HepG2 (cell line): ENCODE measurements around the gene GPC3. TPM values are rescaled to one million over a fixed set of nuclear protein-coding genes. Genes with fewer than 3 reads are reported as not detected.

ENCODE experiments used
- ATAC-seq: fragments of 200-7000 bp; cut with Tn5 transposase; 3 replicates; pipeline ENCODE4 v1.9.1; 2020; ENCODE audit warnings: mild to moderate bottlenecking, moderate library complexity
- BruUV-seq: library from RNA; stranded (reverse); fragments of 400-500 nt; replicated peaks from 2 replicates; lab custom pipeline; 2021; lab: Mats Ljungman, UMichigan
- CTCF ChIA-PET: fragments of 300-600 bp; formaldehyde crosslinking; extraction: SDS; loops from one replicate; lab custom pipeline; 2021; ENCODE audit warnings: low total read pairs, inconsistent platforms, low intra/inter-chr PET ratio; lab: Yijun Ruan, JAX
- POLR2A ChIA-PET: fragments of 350-600 bp; sonication (Branson Sonifier 250); formaldehyde crosslinking; loops from one replicate; lab custom pipeline; 2020; ENCODE audit warnings: antibody characterized with exemption, inconsistent platforms; lab: Yijun Ruan, JAX
- DNase-seq: peaks from one replicate; pipeline ENCODE4 v3.0.0-alpha.2; 2015; ENCODE audit warnings: low spot score
- FAIRE-seq: peaks from 3 replicates; lab custom pipeline; 2011; peaks lifted over from hg19 to GRCh38; lab: Jason Lieb, UNC
- H2AFZ ChIP-seq: one replicate; pipeline ENCODE4 v1.6.1; 2011; ENCODE audit warnings: low read length, inconsistent platforms
- H3K27ac ChIP-seq: fragments of 300-600 bp; 3 replicates; pipeline ENCODE4 v1.8.0; 2011; ENCODE audit warnings: mixed run types, mild to moderate bottlenecking, mixed read lengths, low read length, inconsistent platforms; ENCODE audit not compliant: insufficient read depth; ENCODE audit errors: extremely low read length
- H3K27me3 ChIP-seq, 2 experiments: fragments of 200-600 bp in 1 of 2; 2 replicates in 1 of 2; 3 replicates in 1 of 2; pipeline versions ENCODE4 v1.6.0 to v1.8.0; 2011; ENCODE audit warnings: low read length in 2 of 2, mild to moderate bottlenecking in 2 of 2, moderate library complexity in 2 of 2, inconsistent platforms in 1 of 2; ENCODE audit not compliant: insufficient read depth in 2 of 2, control insufficient read depth in 1 of 2
- H3K36me3 ChIP-seq, 2 experiments: fragments of 200-600 bp in 1 of 2; replicated peaks in 1 of 2; 2 replicates in 1 of 2; 3 replicates in 1 of 2; pipeline versions ENCODE4 v1.5.1 to v1.8.0; 2011; ENCODE audit warnings: low read length in 2 of 2, inconsistent platforms in 1 of 2; ENCODE audit not compliant: insufficient read depth in 2 of 2, control insufficient read depth in 1 of 2
- H3K4me1 ChIP-seq: 2 replicates; pipeline ENCODE4 v1.5.1; 2012; ENCODE audit warnings: low read length, inconsistent platforms; ENCODE audit not compliant: insufficient read depth
- H3K4me2 ChIP-seq: 2 replicates; pipeline ENCODE4 v1.6.0; 2011; ENCODE audit warnings: low read depth, low read length, inconsistent platforms
- H3K4me3 ChIP-seq, 3 experiments: fragments of 200-600 bp in 1 of 3; sonication (generic), shearing (Covaris generic) in 1 of 3; replicated peaks in 1 of 3; 2 replicates each; pipeline ENCODE4 v1.5.1; 2011 to 2016; ENCODE audit warnings: low read length in 3 of 3, inconsistent platforms in 2 of 3, low read depth in 2 of 3, mild to moderate bottlenecking in 2 of 3, control low read depth in 1 of 3, mixed read lengths in 1 of 3; ENCODE audit not compliant: insufficient read depth in 1 of 3
- H3K79me2 ChIP-seq: one replicate; pipeline ENCODE4 v1.6.1; 2011; ENCODE audit warnings: low read length, inconsistent platforms; ENCODE audit not compliant: insufficient read depth
- H3K9ac ChIP-seq: 2 replicates; pipeline ENCODE4 v1.6.0; 2011; ENCODE audit warnings: mild to moderate bottlenecking, low read depth, low read length, inconsistent platforms; ENCODE audit not compliant: insufficient read depth
- H3K9me3 ChIP-seq: 2 replicates; pipeline ENCODE4 v1.5.1; 2012; ENCODE audit warnings: mild to moderate bottlenecking, low read length
- H4K20me1 ChIP-seq: 2 replicates; pipeline ENCODE4 v1.6.0; 2011; ENCODE audit warnings: inconsistent platforms, mild to moderate bottlenecking, low read length, moderate library complexity; ENCODE audit not compliant: insufficient read depth
- EHMT2 ChIP-seq: fragments of 200-600 bp; sonication (generic); IDR thresholded peaks from 2 replicates; pipeline ENCODE4 v1.7.0; 2017; ENCODE audit warnings: antibody characterized with exemption, low read depth, low read length, borderline replicate concordance
- MAX ChIP-seq: IDR thresholded peaks from 2 replicates; pipeline ENCODE4 v1.6.1; 2012; ENCODE audit warnings: inconsistent platforms
- POLR2A ChIP-seq, 2 experiments: IDR thresholded peaks; 2 replicates each; pipeline ENCODE4 v1.6.1; 2011; ENCODE audit warnings: low read depth in 2 of 2, low read length in 2 of 2, mild to moderate bottlenecking in 1 of 2, moderate library complexity in 1 of 2; ENCODE audit not compliant: insufficient read depth in 1 of 2
- RBM22 ChIP-seq: fragments of 200-400 bp; formaldehyde crosslinking; optimal IDR thresholded peaks from 2 replicates; pipeline ENCODE3; 2017; ENCODE audit warnings: mild to moderate bottlenecking, low read length, moderate library complexity
- ZNF619 ChIP-seq: sonication (generic); formaldehyde crosslinking; IDR thresholded peaks from 2 replicates; pipeline ENCODE4 v1.4.0; 2020; ENCODE audit warnings: mild to moderate bottlenecking, missing genetic modification reagents
- ZSCAN5A ChIP-seq: sonication (generic); formaldehyde crosslinking; IDR thresholded peaks from 2 replicates; pipeline ENCODE4 v1.8.0; 2022; ENCODE audit warnings: mild to moderate bottlenecking, missing genetic modification reagents, borderline replicate concordance
- WGBS: methylation state at CpG from one replicate; pipeline ENCODE4 v1.1.6; 2017; ENCODE audit warnings: low lambda C conversion rate; 5-methylcytosine and 5-hydroxymethylcytosine counted together
- in situ Hi-C: cut with HindIII; loops from 2 replicates; pipeline ENCODE4 v1.10.0; 2017; ENCODE audit warnings: low pct_unique_long_range_greater_than_20kb; ENCODE audit not compliant: extremely low pct_ligation_motif_present
- intact Hi-C: fragments of 100-400 bp; cut with micrococcal nuclease; formaldehyde crosslinking; loops from one replicate; pipeline ENCODE4 v1.10.0; 2022; ENCODE audit not compliant: unreplicated experiment
- polyA plus RNA-seq, 8 experiments: library from polyadenylated mRNA; depleted of rRNA in 3 of 8; stranded (reverse) in 7 of 8; unstranded in 1 of 8; fragments of >200 nt; fragmentation: Illumina TruSeq in 4 of 8; extraction: Trizol in 4 of 8; gene quantifications; 2 replicates each; pipeline versions ENCODE4 v1.2.1 to v1.2.3, GENCODE V29; 2011 to 2016; ENCODE audit warnings: low read depth in 4 of 8, missing spikeins in 1 of 8, mixed read lengths in 1 of 8; ENCODE audit not compliant: insufficient read depth in 1 of 8
- total RNA-seq, 5 experiments: library from RNA; depleted of rRNA; stranded (reverse); fragments of >200 nt; fragmentation: Illumina TruSeq; extraction: Trizol; gene quantifications; 2 replicates each; pipeline ENCODE4 v1.2.3, GENCODE V29; 2016; ENCODE audit warnings: low read depth in 1 of 5

GPC3 gene
- total and polyA plus RNA-seq, 2 of the 13 experiments (the other 11 are each of a cell fraction or from before 2014, with no cell fraction given), result 1,799 to 3,263 TPM

GRCh38 chrX:133580625-133581024 is 404.8 kb downstream of the GPC3 start (continued):
- TF ChIP-seq EHMT2 (no peak), MAX (no peak), POLR2A (IDR thresholded peaks at IDR 0.05; ENCODE audit: insufficient read depth in 1 of 2, low read depth in 2 of 2, low read length in 2 of 2) (no peak), ZSCAN5A (no peak)

DNA sequence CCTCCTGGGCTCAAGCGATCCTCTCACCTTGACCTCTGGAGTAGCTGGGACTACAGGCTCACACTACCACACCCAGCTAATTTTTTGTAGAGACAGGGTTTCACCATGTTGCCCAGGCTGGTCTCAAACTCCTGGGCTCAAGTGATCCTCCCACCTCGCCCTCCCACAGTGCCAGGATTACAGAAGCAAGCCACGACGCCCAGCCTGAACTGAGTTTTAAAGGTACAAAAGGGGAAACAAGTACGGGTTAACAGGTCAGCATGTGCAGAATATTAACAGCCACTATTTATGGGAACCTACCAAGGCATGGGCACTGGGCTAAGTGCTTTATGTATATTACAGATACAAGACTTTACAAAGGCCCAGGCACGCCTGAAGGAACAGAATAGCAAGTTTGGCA is 405.8 kb downstream of the GPC3 start:
- no peaks in the 10 kb centered on the region for H3K4me1 ChIP-seq
- DNase-seq (no peak), FAIRE-seq (no peak)
- no TSS peak for BruUV-seq
- H3K27ac ChIP-seq, result no peak overlapping the region
- in situ Hi-C loops, result no loop called here
- H3K4me2 ChIP-seq, result no peak overlapping the region
- no peak overlapping the region for H2AFZ ChIP-seq
- no peak overlapping the region for H3K4me3 ChIP-seq
- no peaks in the 10 kb centered on the region for H3K9me3 ChIP-seq
- CTCF ChIA-PET, result no interaction called here
- no peak for TF ChIP-seq ZNF619 (CRISPR knock-in tag)
- TF ChIP-seq POLR2A (IDR thresholded peaks at IDR 0.05; ENCODE audit: insufficient read depth in 1 of 2, low read depth in 2 of 2, low read length in 2 of 2), result 0 out of 4 replicates have a peak, but pooled peaks of 1 of the 2 experiments have one; percentile 8
- TF ChIP-seq RBM22, result peak; percentile 7
- TF ChIP-seq, all 625 proteins: peak for 2
- Histone ChIP-seq H3K27me3 (no peaks in the 10 kb centered on the region), H4K20me1 (peaks cover 13% of the 10 kb centered on the region), H3K36me3 (peaks cover 5 to 39% of the 10 kb centered on the region in 2 experiments), H3K79me2 (no peaks in the 10 kb centered on the region), H3K9ac (no peak overlapping the region)
- POLR2A ChIA-PET, result no interaction called here
- 98% methylated on average over 6 of the region's 6 CpGs for WGBS
- intact Hi-C loops, result no loop called here
- ATAC-seq, result no peak
